ENCODE measurements around the gene PSEN1. TPM values are rescaled to one million over a fixed set of nuclear protein-coding genes. Genes with fewer than 3 reads are reported as not detected.
"Not testable (repeated sequence)": the region's sequence is repeated elsewhere in the genome, so short reads cannot be mapped to it uniquely, and the experiment has no call there.

The PSEN1 gene
- total RNA-seq, 4 donors from 2014 or later: 40.1 to 54.6 (median 45.9) TPM

DNA sequence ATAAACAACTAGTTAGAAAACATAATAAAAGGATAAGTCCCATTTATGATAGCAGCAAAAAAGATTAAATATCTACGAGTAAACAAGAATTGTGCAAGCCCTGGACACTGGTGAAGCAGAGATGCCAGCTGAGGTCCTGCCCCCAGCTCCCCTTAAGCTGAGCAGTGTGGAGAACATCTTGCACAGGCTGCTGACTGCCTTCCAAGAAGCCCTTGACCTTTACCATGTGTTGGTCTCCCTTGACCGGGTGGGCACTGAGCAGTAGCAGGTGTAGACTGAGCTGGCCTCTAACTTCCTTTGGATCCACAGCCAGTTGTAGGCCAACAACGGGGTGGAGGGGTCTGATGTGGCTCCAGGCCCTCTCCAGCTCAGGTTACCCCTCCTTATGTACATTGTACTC is 53.3 kb downstream of the PSEN1 start:
- H3K36me3 ChIP-seq: peaks cover 0 to 92% of the 10 kb centered on the region in 2 donors
- H3K4me3 ChIP-seq: no peak overlapping the region
- H3K4me1 ChIP-seq: no peaks in the 10 kb centered on the region
- peak; percentile 19 for ATAC-seq
- no peaks in the 10 kb centered on the region for H3K9me3 ChIP-seq
- TF ChIP-seq, protein P1, sequence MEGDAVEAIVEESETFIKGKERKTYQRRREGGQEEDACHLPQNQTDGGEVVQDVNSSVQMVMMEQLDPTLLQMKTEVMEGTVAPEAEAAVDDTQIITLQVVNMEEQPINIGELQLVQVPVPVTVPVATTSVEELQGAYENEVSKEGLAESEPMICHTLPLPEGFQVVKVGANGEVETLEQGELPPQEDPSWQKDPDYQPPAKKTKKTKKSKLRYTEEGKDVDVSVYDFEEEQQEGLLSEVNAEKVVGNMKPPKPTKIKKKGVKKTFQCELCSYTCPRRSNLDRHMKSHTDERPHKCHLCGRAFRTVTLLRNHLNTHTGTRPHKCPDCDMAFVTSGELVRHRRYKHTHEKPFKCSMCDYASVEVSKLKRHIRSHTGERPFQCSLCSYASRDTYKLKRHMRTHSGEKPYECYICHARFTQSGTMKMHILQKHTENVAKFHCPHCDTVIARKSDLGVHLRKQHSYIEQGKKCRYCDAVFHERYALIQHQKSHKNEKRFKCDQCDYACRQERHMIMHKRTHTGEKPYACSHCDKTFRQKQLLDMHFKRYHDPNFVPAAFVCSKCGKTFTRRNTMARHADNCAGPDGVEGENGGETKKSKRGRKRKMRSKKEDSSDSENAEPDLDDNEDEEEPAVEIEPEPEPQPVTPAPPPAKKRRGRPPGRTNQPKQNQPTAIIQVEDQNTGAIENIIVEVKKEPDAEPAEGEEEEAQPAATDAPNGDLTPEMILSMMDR (IDR thresholded peaks at IDR 0.05): no peak
- TF ChIP-seq EP300 (IDR thresholded peaks at IDR 0.05) (no peak), POLR2A (IDR thresholded peaks at IDR 0.05) (no peak), POLR2AphosphoS5 (IDR thresholded peaks at IDR 0.05) (no peak)
- H3K27me3 ChIP-seq: no peaks in the 10 kb centered on the region
- 71 to 80% methylated on average over 1 to 3 of the region's 3 CpGs for WGBS, 2 donors (ENCODE audit: low coverage in 1 of 2)
- no peak overlapping the region for H3K27ac ChIP-seq

DNA sequence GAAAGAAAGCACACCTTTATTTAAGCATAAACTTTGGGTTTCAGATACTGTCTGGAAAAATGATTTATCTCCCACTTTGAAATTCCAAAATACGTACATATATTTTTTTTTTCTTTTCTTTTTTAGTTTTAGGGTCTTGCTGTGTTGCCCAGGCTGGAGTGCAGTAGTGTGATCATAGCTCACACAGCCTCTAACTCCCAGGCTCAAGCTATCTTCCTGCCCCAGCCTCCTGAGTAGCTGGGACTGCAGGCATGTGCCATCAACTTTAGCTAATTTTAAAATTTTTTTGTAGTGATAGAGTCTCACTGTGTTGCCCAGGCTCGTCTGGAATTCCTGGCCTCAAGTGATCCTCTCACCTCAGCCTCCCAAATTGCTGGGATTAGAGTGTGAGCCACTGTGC is 55.1 kb downstream of the PSEN1 start:
- H3K36me3 ChIP-seq: peaks cover 0 to 95% of the 10 kb centered on the region in 2 donors
- TF ChIP-seq POLR2A (IDR thresholded peaks at IDR 0.05): no peak
- TF ChIP-seq EP300 (IDR thresholded peaks at IDR 0.05): no peak
- TF ChIP-seq, protein P1 (IDR thresholded peaks at IDR 0.05): no peak
- no peak for TF ChIP-seq POLR2AphosphoS5 (IDR thresholded peaks at IDR 0.05)
- H3K27ac ChIP-seq: no peak overlapping the region
- no peak overlapping the region for H3K4me3 ChIP-seq
- H3K27me3 ChIP-seq: no peaks in the 10 kb centered on the region
- no peaks in the 10 kb centered on the region for H3K4me1 ChIP-seq
- 95 to 100% methylated on average over 1 to 2 of the region's 2 CpGs for WGBS, 2 donors (ENCODE audit: low coverage in 1 of 2)
- ATAC-seq: no peak
- H3K9me3 ChIP-seq: no peaks in the 10 kb centered on the region

- H3K27me3 ChIP-seq, H3K9me3 ChIP-seq, H3K4me1 ChIP-seq, H3K4me3 ChIP-seq, H3K27ac ChIP-seq, ATAC-seq: not testable (repeated sequence)
- H3K36me3 ChIP-seq: peaks cover 0 to 91% of the 10 kb centered on the region in 2 donors
- 91 to 92% methylated on average over 4 to 8 of the region's 8 CpGs for WGBS, 2 donors (ENCODE audit: low coverage in 1 of 2)
These were observed 58.0 kb downstream of the PSEN1 start for GRCh38 chr14:73194306-73194705.

DNA sequence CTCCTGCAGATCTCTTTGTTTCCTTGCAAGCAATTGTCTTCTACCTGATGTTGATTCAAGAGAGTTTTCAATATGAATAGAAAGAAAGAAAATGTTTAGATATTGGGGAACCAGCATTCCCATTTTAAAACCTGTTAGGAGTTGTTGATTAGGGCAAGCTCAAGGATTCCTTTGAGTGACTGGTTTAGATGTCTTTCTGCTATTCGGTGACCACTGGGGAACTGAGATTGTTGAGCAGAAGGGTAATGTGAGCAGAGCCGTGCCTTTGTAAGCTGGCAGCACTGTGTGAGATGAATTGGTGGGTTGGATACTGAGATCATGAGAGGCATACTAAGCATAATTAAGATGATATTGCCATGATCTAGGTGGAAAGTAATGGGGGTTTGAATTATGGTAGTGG is 61.9 kb downstream of the PSEN1 start:
- TF ChIP-seq EP300 (IDR thresholded peaks at IDR 0.05) (no peak), POLR2A (IDR thresholded peaks at IDR 0.05) (no peak), POLR2AphosphoS5 (IDR thresholded peaks at IDR 0.05) (no peak)
- TF ChIP-seq, protein P1 (IDR thresholded peaks at IDR 0.05): no peak
- H3K27me3 ChIP-seq: no peaks in the 10 kb centered on the region
- no peaks in the 10 kb centered on the region for H3K4me1 ChIP-seq
- no peak overlapping the region for H3K4me3 ChIP-seq
- H3K36me3 ChIP-seq: peaks cover 0 to 91% of the 10 kb centered on the region in 2 donors
- no peak for ATAC-seq
- H3K27ac ChIP-seq: no peak overlapping the region
- no peaks in the 10 kb centered on the region for H3K9me3 ChIP-seq
- 80% methylated on average over 2 of the region's 2 CpGs; no CpG with 5 or more reads in 1 of the 2 donors for WGBS, 2 donors (ENCODE audit: low coverage in 1 of 2)

DNA sequence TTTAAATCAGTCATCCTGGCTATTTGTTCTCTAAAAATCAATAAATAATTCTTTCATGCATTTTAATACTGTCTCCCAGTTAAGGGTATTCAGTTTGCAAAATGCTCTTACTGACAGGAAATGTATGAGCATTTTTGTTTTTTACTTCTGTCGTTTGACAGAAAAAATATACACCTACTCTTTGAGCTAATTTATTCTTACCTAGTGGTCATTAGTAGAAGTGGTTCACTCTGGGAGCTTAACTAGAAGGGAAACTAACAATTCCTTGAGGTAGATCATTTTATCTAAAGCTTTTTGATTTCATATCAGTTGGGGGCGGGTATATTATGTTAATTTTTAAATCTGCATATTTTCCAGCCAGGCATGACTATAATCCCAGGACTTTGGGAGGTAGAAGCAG is 67.2 kb downstream of the PSEN1 start:
- peaks cover 0 to 98% of the 10 kb centered on the region in 2 donors for H3K36me3 ChIP-seq
- WGBS, 2 donors (ENCODE audit: low coverage in 1 of 2): 88 to 95% methylated on average over 2 of the region's 2 CpGs
- no peak overlapping the region for H3K4me3 ChIP-seq
- no peaks in the 10 kb centered on the region for H3K4me1 ChIP-seq
- H3K9me3 ChIP-seq: no peaks in the 10 kb centered on the region
- no peak for ATAC-seq
- H3K27ac ChIP-seq: no peak overlapping the region
- no peaks in the 10 kb centered on the region for H3K27me3 ChIP-seq
- TF ChIP-seq POLR2AphosphoS5 (IDR thresholded peaks at IDR 0.05) (no peak), POLR2A (IDR thresholded peaks at IDR 0.05) (no peak), EP300 (IDR thresholded peaks at IDR 0.05) (no peak)
- TF ChIP-seq, protein P1 (IDR thresholded peaks at IDR 0.05): no peak

Measured in gastroesophageal sphincter (tissue), 4 donors.